Activated naive CD8-positive, alpha-beta T cell treated with anti-CD3 and anti-CD28 coated beads, Interleukin-2, amount 50 U/mL, for 24 hours (primary cell): Measurements from ENCODE around the gene PLPP2.

Source experiments
- ATAC-seq: fragments of 150-1000 bp; cut with Tn5 transposase; one replicate; pipeline ENCODE4 v1.10.0; 2021
- DNase-seq: peaks from one replicate; pipeline ENCODE4 v3.0.0; 2021
- H3K27ac Mint-ChIP-seq: one replicate; pipeline ENCODE4 v1.8.0; 2021; ENCODE audit warnings: mild to moderate bottlenecking, mixed read lengths
- H3K27me3 Mint-ChIP-seq: one replicate; pipeline ENCODE4 v1.8.0; 2021; ENCODE audit warnings: mixed read lengths
- H3K36me3 Mint-ChIP-seq: one replicate; pipeline ENCODE4 v1.8.0; 2021; ENCODE audit warnings: low read depth, mixed read lengths
- H3K4me1 Mint-ChIP-seq: one replicate; pipeline ENCODE4 v1.8.0; 2021; ENCODE audit warnings: mixed read lengths
- H3K4me3 Mint-ChIP-seq: one replicate; pipeline ENCODE4 v1.8.0; 2021; ENCODE audit warnings: mild to moderate bottlenecking, moderate library complexity, mixed read lengths
- H3K9me3 Mint-ChIP-seq: one replicate; pipeline ENCODE4 v1.8.0; 2021; ENCODE audit warnings: mixed read lengths

PLPP2 gene

GRCh38 chr19:291561-292280 lies 518 bp upstream of the PLPP2 start:
- ATAC-seq (no peak), DNase-seq (no peak)
- Mint-ChIP-seq H3K4me3 (no peak overlapping the region), H3K27ac (no peak overlapping the region), H3K9me3 (no peaks in the 10 kb centered on the region), H3K4me1 (peaks cover 11% of the 10 kb centered on the region), H3K36me3 (no peaks in the 10 kb centered on the region), H3K27me3 (peaks cover 41% of the 10 kb centered on the region)

DNA sequence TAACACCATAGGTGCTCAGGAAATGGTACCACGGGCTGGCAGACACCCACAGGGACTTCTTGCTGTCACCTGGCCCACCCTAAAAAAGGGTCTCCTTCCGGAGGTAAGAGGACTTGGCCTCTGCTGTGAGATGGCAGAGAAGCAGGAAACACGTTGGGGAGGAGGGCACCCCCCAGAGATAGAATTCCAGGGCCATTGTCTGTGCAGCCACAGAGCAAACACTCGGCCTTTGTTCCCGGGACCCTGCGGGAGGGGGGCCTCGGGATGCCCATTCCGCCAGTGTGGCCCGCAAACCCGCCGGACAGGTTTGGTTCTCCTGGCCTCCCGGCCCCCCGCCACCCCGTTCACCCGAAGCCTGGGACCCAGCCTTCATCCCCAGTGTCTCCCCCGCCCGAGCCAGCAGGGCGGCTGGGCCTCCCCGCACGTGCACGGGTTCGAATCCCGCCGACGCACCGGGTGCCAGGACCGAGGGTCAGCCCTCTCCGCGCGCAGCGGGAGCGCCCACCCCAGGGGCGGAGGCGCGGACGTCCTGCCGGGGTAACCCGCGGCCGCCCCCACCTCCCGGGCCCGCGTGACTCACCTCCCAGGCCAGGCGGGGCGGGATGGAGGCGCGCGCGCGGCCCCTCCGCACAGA lies 714 bp downstream of the PLPP2 start:
- H3K4me1 Mint-ChIP-seq, result peaks cover 11% of the 10 kb centered on the region
- H3K9me3 Mint-ChIP-seq, result no peaks in the 10 kb centered on the region
- H3K4me3 Mint-ChIP-seq, result peak overlapping the region; percentile 16
- no peak overlapping the region for H3K27ac Mint-ChIP-seq
- H3K27me3 Mint-ChIP-seq, result peaks cover 41% of the 10 kb centered on the region
- DNase-seq (peak; percentile 27), ATAC-seq (no peak)
- H3K36me3 Mint-ChIP-seq, result no peaks in the 10 kb centered on the region

DNA sequence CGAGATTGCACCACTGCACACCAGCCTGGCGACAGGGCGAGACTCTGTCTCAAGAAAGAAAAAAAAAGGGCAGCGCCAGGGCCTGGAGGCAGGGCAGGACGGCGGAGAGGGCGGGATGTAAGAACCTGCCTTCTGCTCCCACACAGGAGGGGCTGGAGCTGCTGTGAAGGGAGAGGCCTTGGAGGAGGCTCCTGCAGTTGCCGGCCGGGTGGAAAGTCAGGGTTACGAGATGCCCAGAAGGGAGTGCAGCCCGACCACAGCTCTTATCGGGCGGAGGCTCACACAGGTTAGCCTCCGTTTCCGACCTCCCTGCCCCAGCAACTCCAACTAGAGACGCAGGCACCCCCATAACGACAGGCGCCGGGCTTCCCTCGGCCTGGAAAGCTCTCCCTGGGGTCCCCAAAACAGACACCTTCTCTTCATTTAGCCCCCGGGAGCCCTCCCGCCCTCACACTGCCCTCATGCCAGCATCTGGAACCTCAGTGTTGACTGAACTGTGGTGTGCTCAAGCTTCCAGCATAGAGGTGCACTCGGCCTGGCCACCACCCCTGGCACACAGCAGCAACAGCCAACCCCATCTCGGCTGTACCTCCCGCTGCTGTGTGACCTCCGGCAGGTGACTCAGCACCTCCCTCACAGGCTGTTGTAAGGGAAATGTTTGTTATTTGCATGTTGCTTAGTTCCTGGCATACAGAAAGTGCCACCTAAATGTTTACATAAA lies 1.4 kb downstream of the PLPP2 start:
- no peak overlapping the region for H3K27ac Mint-ChIP-seq
- H3K4me3 Mint-ChIP-seq, result peak overlapping the region; percentile 16
- peaks cover 11% of the 10 kb centered on the region for H3K4me1 Mint-ChIP-seq
- H3K27me3 Mint-ChIP-seq, result peaks cover 41% of the 10 kb centered on the region
- DNase-seq (no peak), ATAC-seq (peak; percentile 73)
- no peaks in the 10 kb centered on the region for H3K36me3 Mint-ChIP-seq
- H3K9me3 Mint-ChIP-seq, result no peaks in the 10 kb centered on the region

GRCh38 chr19:288911-289310 lies 2.3 kb downstream of the PLPP2 start:
- Mint-ChIP-seq H3K4me3 (no peak overlapping the region), H3K27me3 (peaks cover 35% of the 10 kb centered on the region), H3K4me1 (peaks cover 7% of the 10 kb centered on the region), H3K27ac (no peak overlapping the region), H3K36me3 (no peaks in the 10 kb centered on the region), H3K9me3 (no peaks in the 10 kb centered on the region)
- no peak for ATAC-seq
- no peak for DNase-seq

- H3K9me3 Mint-ChIP-seq, result no peaks in the 10 kb centered on the region
- H3K27ac Mint-ChIP-seq, result no peak overlapping the region
- H3K4me3 Mint-ChIP-seq, result no peak overlapping the region
- peaks cover 5% of the 10 kb centered on the region for H3K4me1 Mint-ChIP-seq
- ATAC-seq (no peak), DNase-seq (no peak)
- peaks cover 23% of the 10 kb centered on the region for H3K27me3 Mint-ChIP-seq
- H3K36me3 Mint-ChIP-seq, result no peaks in the 10 kb centered on the region
These were observed 3.8 kb downstream of the PLPP2 start for GRCh38 chr19:287381-287871.

- ATAC-seq, result no peak
- DNase-seq, result no peak
- peaks cover 11% of the 10 kb centered on the region for H3K27me3 Mint-ChIP-seq
- H3K36me3 Mint-ChIP-seq, result no peaks in the 10 kb centered on the region
- no peak overlapping the region for H3K27ac Mint-ChIP-seq
- H3K4me1 Mint-ChIP-seq, result no peaks in the 10 kb centered on the region
- no peak overlapping the region for H3K4me3 Mint-ChIP-seq
- H3K9me3 Mint-ChIP-seq, result no peaks in the 10 kb centered on the region
These were observed 7.8 kb downstream of the PLPP2 start for GRCh38 chr19:283395-283794.

GRCh38 chr19:282501-282900 lies 8.7 kb downstream of the PLPP2 start:
- Mint-ChIP-seq H3K4me1 (no peaks in the 10 kb centered on the region), H3K36me3 (no peaks in the 10 kb centered on the region), H3K9me3 (no peaks in the 10 kb centered on the region), H3K27ac (no peak overlapping the region), H3K4me3 (no peak overlapping the region), H3K27me3 (peaks cover 16% of the 10 kb centered on the region)
- no peak for DNase-seq
- ATAC-seq, result no peak

DNA sequence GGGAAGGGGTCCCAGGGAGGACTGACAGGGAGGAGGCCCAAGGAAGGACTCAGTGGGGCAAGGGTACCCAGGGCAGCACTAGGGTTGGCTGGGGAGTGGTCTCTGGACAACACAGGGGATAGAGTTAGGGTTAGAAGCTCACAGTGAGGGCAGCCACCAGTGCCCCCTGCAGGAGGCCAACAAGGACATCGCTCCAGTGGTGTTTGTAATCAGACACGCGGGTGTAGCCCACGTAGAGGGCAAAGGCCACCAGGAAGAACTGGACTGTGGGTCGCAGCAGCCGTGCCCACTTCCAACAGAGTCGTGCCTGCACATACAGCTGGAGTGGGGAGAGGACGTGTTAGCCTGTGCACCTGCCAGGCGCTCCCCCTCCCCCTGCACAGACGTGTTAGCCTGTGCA lies 9.2 kb downstream of the PLPP2 start:
- no peaks in the 10 kb centered on the region for H3K4me1 Mint-ChIP-seq
- no peaks in the 10 kb centered on the region for H3K9me3 Mint-ChIP-seq
- no peaks in the 10 kb centered on the region for H3K36me3 Mint-ChIP-seq
- H3K27ac Mint-ChIP-seq, result no peak overlapping the region
- no peak overlapping the region for H3K4me3 Mint-ChIP-seq
- ATAC-seq, result no peak
- no peak for DNase-seq
- peaks cover 21% of the 10 kb centered on the region for H3K27me3 Mint-ChIP-seq

- H3K27me3 Mint-ChIP-seq, result peaks cover 26% of the 10 kb centered on the region
- no peak for ATAC-seq
- H3K36me3 Mint-ChIP-seq, result no peaks in the 10 kb centered on the region
- H3K27ac Mint-ChIP-seq, result no peak overlapping the region
- H3K9me3 Mint-ChIP-seq, result no peaks in the 10 kb centered on the region
- H3K4me1 Mint-ChIP-seq, result no peaks in the 10 kb centered on the region
- DNase-seq, result no peak
- H3K4me3 Mint-ChIP-seq, result no peak overlapping the region
These were observed 9.9 kb downstream of the PLPP2 start for GRCh38 chr19:281156-281853.

GRCh38 chr19:280541-281009 lies 10.6 kb downstream of the PLPP2 start:
- Mint-ChIP-seq H3K27me3 (peaks cover 27% of the 10 kb centered on the region), H3K27ac (no peak overlapping the region), H3K4me1 (no peaks in the 10 kb centered on the region), H3K4me3 (no peak overlapping the region), H3K9me3 (no peaks in the 10 kb centered on the region), H3K36me3 (no peaks in the 10 kb centered on the region)
- no peak for ATAC-seq
- no peak for DNase-seq

DNA sequence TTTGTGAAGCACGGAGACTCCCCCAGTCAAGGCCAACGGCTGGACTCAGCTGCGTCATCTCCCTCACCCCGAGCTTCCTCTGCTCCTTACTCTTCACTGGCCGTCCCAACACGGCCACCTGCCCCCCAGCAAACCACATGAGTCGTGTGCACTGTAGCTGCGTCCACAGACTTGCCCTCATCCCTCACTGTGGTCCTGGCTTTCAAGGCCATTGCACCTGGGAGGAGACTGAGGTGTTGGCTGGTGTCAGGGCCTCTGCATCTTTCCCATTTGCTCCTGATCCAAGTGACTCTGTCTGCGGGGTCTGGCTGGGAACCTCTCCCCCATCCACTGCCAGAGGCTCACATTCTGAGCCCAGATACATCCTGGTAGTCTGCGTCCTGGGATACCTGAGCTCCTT lies 11.5 kb downstream of the PLPP2 start:
- H3K4me3 Mint-ChIP-seq, result no peak overlapping the region
- H3K36me3 Mint-ChIP-seq, result no peaks in the 10 kb centered on the region
- ATAC-seq, result no peak
- H3K27ac Mint-ChIP-seq, result no peak overlapping the region
- H3K4me1 Mint-ChIP-seq, result no peaks in the 10 kb centered on the region
- no peaks in the 10 kb centered on the region for H3K9me3 Mint-ChIP-seq
- no peak for DNase-seq
- peaks cover 33% of the 10 kb centered on the region for H3K27me3 Mint-ChIP-seq

DNA sequence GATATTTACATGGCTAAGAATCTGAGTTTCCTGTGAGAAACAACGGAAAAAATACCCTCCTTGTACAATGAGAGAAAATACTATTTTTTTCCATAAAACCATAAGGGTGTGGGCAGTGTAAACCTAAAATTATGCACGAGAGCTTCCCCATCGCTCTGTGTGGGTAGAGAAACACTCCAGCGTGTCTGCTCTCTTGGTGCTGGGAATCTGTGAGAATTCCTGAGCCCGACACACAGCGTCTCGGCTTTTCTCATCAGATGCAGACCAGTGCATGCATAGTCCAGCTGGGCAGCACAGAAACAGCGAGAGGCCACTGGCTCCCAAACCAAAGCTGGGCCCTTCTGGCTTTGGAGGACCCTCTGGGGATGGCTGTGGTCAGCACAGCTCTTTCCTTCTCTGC lies 12.0 kb downstream of the PLPP2 start:
- ATAC-seq (no peak), DNase-seq (no peak)
- no peak overlapping the region for H3K27ac Mint-ChIP-seq
- no peaks in the 10 kb centered on the region for H3K36me3 Mint-ChIP-seq
- H3K27me3 Mint-ChIP-seq, result peaks cover 31% of the 10 kb centered on the region
- H3K4me1 Mint-ChIP-seq, result no peaks in the 10 kb centered on the region
- no peak overlapping the region for H3K4me3 Mint-ChIP-seq
- H3K9me3 Mint-ChIP-seq, result no peaks in the 10 kb centered on the region

GRCh38 chr19:277581-278165 lies 13.5 kb downstream of the PLPP2 start:
- DNase-seq (no peak), ATAC-seq (no peak)
- Mint-ChIP-seq H3K27ac (no peak overlapping the region), H3K36me3 (no peaks in the 10 kb centered on the region), H3K4me1 (no peaks in the 10 kb centered on the region), H3K27me3 (peaks cover 31% of the 10 kb centered on the region), H3K4me3 (no peak overlapping the region), H3K9me3 (no peaks in the 10 kb centered on the region)

DNA sequence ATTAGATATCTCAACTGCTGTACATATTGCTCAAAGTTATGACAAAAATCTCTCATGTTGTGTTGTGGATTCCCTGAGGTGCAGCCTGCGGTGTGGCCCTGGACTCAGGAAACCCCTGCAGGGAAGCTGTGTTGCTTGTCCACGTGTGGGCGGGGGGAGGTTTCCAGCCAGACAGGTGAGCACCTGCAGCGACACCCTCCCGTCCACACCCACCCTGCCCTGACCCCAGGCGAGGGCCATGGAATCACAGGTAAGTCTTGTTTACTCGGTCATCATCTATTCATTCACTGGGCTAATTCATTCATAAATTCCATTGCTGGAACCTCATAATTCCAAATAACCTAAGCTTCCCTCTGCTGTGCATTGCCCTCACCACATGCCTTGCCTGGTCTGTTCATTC lies 14.1 kb downstream of the PLPP2 start:
- DNase-seq, result no peak
- no peak overlapping the region for H3K27ac Mint-ChIP-seq
- ATAC-seq, result no peak
- no peaks in the 10 kb centered on the region for H3K9me3 Mint-ChIP-seq
- H3K27me3 Mint-ChIP-seq, result peaks cover 32% of the 10 kb centered on the region
- H3K4me3 Mint-ChIP-seq, result no peak overlapping the region
- H3K36me3 Mint-ChIP-seq, result no peaks in the 10 kb centered on the region
- H3K4me1 Mint-ChIP-seq, result no peaks in the 10 kb centered on the region
